Activated naive CD4-positive, alpha-beta T cell treated with anti-CD3 and anti-CD28 coated beads for 36 hours (primary cell): ENCODE data around the gene DYNLT5. TPM values are rescaled to one million over a fixed set of nuclear protein-coding genes. Genes with fewer than 3 reads are reported as not detected.

Experiments
- CTCF ChIA-PET: fragments of 350-600 bp; sonication (Branson Sonifier 250); formaldehyde crosslinking; loops from one replicate; lab custom pipeline; 2021; ENCODE audit warnings: antibody characterized with exemption; lab: Charles Lee
- DNase-seq: peaks from one replicate; pipeline ENCODE4 v3.0.0-alpha.2; 2020
- H3K27ac Mint-ChIP-seq: one replicate; pipeline ENCODE4 v1.8.0; 2021; ENCODE audit warnings: mild to moderate bottlenecking, mixed read lengths
- H3K27me3 Mint-ChIP-seq: one replicate; pipeline ENCODE4 v1.8.0; 2021; ENCODE audit warnings: low read depth, mixed read lengths
- H3K36me3 Mint-ChIP-seq: one replicate; pipeline ENCODE4 v1.8.0; 2021; ENCODE audit warnings: low read depth, mixed read lengths
- H3K4me1 Mint-ChIP-seq: one replicate; pipeline ENCODE4 v1.8.0; 2021; ENCODE audit warnings: low read depth, mixed read lengths
- H3K4me3 Mint-ChIP-seq: one replicate; pipeline ENCODE4 v1.8.0; 2021; ENCODE audit warnings: mild to moderate bottlenecking, moderate library complexity, mixed read lengths
- H3K9me3 Mint-ChIP-seq: one replicate; pipeline ENCODE4 v1.8.0; 2021; ENCODE audit warnings: mixed read lengths
- intact Hi-C: fragments of 100-400 bp; cut with micrococcal nuclease; formaldehyde crosslinking; loops from one replicate; pipeline ENCODE4 v1.15.1; 2023
- total RNA-seq, 2 experiments: library from RNA; stranded (reverse); gene quantifications; one replicate each; pipeline ENCODE4 v1.2.3, GENCODE V29; 2021

DYNLT5 gene
- total RNA-seq, 2 experiments from 2014 or later: not detected

DNA sequence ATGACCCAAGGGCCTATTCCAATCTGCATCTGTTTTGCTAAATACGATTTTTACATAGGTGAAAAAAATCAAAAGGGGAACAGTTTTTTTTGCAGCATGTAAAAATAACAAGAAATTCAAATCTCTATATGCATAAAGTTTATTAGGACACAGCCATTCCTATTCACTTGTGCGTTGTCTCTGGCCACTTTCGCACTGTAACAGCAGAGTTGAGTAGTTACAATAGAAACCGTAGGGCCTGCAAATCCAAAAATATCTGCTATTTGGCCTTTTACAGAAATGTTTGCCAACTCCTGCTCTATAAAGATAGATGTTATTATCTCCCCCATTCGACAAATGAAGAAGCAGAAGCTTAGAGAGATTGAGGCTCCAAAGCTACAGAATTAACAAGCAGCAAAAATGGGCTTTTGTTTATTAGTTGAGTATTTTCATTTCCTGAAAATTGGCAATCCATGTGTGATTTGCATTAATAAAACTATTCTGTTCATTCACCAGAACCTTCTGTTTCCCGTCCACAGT, 5.5 kb downstream of the DYNLT5 start:
- no peaks in the 10 kb centered on the region for H3K9me3 Mint-ChIP-seq
- DNase-seq: no peak
- H3K4me1 Mint-ChIP-seq: peaks cover 3% of the 10 kb centered on the region
- CTCF ChIA-PET: interaction anchor here (1.1 kb wide), 2 partner anchors 31 to 224 kb away, joined by 3 read pairs; no protein-coding TSS in a partner anchor
- no peaks in the 10 kb centered on the region for H3K36me3 Mint-ChIP-seq
- H3K4me3 Mint-ChIP-seq: no peak overlapping the region
- intact Hi-C loops: no loop called here
- H3K27ac Mint-ChIP-seq: no peak overlapping the region
- peaks cover 6% of the 10 kb centered on the region for H3K27me3 Mint-ChIP-seq

DNA sequence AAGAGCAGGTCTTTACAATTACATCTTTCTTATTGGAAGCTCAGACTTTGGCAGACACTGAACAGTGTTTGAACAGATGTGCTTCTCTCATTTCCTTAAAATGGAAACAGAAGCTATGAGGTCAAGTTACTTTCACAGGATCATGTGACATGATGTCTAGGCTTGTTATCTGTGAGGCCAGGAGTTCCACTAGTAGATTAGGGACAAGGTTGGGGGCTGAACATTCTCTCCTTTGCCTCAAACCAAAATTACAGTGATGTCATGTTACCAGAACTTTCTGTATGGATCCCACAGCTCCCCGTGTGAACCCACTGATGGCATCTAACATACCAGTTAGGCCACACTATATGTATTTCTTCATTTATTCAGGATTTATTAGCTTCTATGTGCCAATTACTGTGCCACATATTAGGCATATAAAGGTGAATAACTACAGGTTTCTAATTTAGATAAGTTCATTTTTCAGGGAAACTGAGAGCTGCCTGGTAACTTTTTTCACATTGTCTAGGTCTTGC, 6.0 kb downstream of the DYNLT5 start:
- CTCF ChIA-PET: interaction anchor here (1.1 kb wide), 2 partner anchors 32 to 223 kb away, joined by 3 read pairs; no protein-coding TSS in a partner anchor
- H3K9me3 Mint-ChIP-seq: no peaks in the 10 kb centered on the region
- no peaks in the 10 kb centered on the region for H3K4me1 Mint-ChIP-seq
- DNase-seq: no peak
- peaks cover 3% of the 10 kb centered on the region for H3K27me3 Mint-ChIP-seq
- no peaks in the 10 kb centered on the region for H3K36me3 Mint-ChIP-seq
- intact Hi-C loops: no loop called here
- H3K4me3 Mint-ChIP-seq: no peak overlapping the region
- H3K27ac Mint-ChIP-seq: no peak overlapping the region

DNA sequence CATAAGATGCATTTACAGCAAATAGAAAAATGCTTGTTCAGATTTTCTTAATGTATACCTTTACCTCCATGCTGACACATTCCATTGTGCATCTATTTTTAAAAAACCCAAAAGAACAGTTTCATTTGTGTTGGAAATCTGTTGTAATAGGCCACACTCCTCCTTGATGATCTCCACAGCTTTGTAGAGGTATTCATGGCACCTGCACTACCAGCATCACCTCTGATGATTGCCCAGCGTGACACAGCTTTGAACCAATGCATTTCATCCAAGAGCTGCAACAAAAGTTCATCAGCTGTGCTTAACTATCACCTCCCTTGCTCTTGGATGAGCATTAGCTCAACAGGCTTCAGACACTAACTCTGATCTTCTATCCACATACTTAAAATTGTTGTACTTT, 8.2 kb downstream of the DYNLT5 start:
- DNase-seq: no peak
- no peaks in the 10 kb centered on the region for H3K4me1 Mint-ChIP-seq
- CTCF ChIA-PET: interaction anchor here (0.6 to 0.9 kb wide), 2 partner anchors 294 to 312 kb away, joined by 3 to 4 read pairs; no protein-coding TSS in a partner anchor
- no peaks in the 10 kb centered on the region for H3K9me3 Mint-ChIP-seq
- no peak overlapping the region for H3K4me3 Mint-ChIP-seq
- no peaks in the 10 kb centered on the region for H3K27me3 Mint-ChIP-seq
- H3K27ac Mint-ChIP-seq: no peak overlapping the region
- no peaks in the 10 kb centered on the region for H3K36me3 Mint-ChIP-seq
- intact Hi-C loops: no loop called here

DNA sequence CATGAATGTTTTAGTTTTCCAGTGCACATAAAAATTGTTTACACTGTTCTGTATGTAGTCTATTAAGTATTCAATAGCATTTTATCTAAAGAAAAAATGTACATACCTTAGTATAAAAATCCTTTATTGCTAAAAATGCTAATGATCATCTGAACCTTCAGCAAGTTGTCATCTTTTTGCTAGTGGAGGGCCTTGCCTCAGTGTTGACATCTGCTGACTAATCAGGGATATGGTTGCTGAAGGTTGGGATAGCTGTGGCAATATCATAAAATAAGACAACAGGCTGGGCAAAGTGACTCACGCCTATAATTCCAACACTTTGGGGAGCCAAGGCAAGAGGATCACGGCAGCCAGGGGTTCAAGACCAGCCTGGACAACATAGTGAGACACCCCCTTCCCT, 9.0 kb downstream of the DYNLT5 start:
- Mint-ChIP-seq H3K36me3 (no peaks in the 10 kb centered on the region), H3K4me1 (no peaks in the 10 kb centered on the region), H3K27ac (no peak overlapping the region), H3K27me3 (no peaks in the 10 kb centered on the region), H3K9me3 (no peaks in the 10 kb centered on the region), H3K4me3 (no peak overlapping the region)
- CTCF ChIA-PET: interaction anchor here (0.9 to 2.8 kb wide), 3 partner anchors 16 to 387 kb away, joined by 3 to 21 read pairs (median 3); no protein-coding TSS in a partner anchor
- intact Hi-C loops: no loop called here
- no peak for DNase-seq

DNA sequence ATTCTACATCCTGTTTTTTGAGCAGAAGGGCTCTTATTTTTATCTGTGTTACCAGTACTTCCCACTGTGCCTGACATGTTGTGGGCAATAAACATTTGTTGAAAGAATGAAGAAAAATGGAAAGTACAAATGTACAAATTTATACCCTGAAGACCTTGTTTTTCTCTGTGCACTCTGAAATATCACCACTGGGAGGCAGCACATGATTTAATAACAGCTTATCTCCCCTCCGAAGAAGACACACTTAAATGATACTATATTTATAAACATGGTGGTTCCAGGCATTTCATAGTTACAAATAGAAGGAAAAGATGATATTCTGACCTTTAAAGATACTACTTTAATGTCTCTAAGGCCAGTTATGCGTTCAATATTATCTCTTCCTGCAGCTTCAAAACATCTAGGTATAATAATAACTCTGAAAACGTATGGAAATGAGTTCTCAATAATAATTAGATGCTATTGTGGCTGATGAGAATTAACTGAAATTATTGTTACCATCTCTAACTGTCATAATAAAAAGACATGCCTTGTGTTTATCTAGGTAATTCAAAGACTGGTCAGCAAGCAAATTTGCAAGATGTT, 12.8 kb downstream of the DYNLT5 start:
- Mint-ChIP-seq H3K4me3 (no peak overlapping the region), H3K27ac (no peak overlapping the region), H3K9me3 (no peaks in the 10 kb centered on the region), H3K27me3 (no peaks in the 10 kb centered on the region), H3K36me3 (no peaks in the 10 kb centered on the region), H3K4me1 (peaks cover 22% of the 10 kb centered on the region)
- intact Hi-C loops: loop anchor here (1.0 to 5.0 kb wide), 7 partner anchors 77 to 736 kb away; no protein-coding TSS in a partner anchor
- DNase-seq: peak; percentile 80
- CTCF ChIA-PET: interaction anchor here (0.6 to 3.8 kb wide), 16 partner anchors 11 to 991 kb away, joined by 3 to 37 read pairs (median 4); partner anchors contain the start of genes DNAI4 and MIER1

DNA sequence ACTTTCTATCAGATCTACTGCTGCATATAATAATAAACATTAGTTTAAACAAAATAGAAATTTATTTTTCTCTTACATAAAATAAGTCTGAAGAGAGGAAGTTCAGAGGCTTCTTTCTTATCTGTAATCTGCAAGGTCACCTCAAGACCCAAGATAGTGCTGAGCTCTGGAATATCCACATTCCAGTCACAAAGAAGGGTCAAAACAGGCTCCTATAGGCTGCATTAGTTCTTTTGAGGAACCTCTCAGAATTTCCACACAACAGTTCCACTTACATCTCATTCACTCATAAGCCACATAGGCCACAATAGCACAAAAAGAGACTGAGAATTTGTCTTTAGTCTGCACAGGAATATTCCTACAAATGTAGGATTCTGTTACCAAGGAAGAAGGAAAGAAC, 15.4 kb downstream of the DYNLT5 start:
- H3K27me3 Mint-ChIP-seq: no peaks in the 10 kb centered on the region
- CTCF ChIA-PET: interaction anchor here (0.6 to 3.8 kb wide), 4 partner anchors 20 to 1284 kb away, joined by 3 to 37 read pairs (median 4); no protein-coding TSS in a partner anchor
- peaks cover 35% of the 10 kb centered on the region for H3K4me1 Mint-ChIP-seq
- intact Hi-C loops: loop anchor here (5.0 kb wide), 1 partner anchor 75 kb away; no protein-coding TSS in a partner anchor
- no peak for DNase-seq
- H3K4me3 Mint-ChIP-seq: no peak overlapping the region
- no peaks in the 10 kb centered on the region for H3K36me3 Mint-ChIP-seq
- H3K27ac Mint-ChIP-seq: no peak overlapping the region
- H3K9me3 Mint-ChIP-seq: no peaks in the 10 kb centered on the region

DNA sequence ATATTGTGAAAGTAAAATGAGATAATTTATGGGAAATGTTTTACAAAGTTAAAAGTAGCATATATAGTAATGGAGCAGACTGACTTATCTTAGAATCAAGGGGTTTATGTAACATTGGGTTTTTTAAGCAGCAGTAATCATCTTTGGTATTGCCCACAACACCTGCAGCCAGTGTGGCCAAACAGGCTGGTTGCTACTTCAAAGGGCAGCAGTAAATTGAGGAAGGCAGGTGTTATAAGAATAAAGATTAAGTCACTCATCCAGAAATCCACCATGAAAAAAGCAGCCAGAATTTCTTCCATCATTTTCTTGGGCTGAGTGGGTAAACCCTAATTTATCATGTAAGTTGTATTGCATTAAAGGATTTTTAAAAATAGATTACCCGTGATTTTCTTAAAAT, 16.7 kb downstream of the DYNLT5 start:
- Mint-ChIP-seq H3K27ac (no peak overlapping the region), H3K9me3 (no peaks in the 10 kb centered on the region), H3K4me3 (no peak overlapping the region), H3K27me3 (no peaks in the 10 kb centered on the region), H3K4me1 (peaks cover 35% of the 10 kb centered on the region), H3K36me3 (no peaks in the 10 kb centered on the region)
- no peak for DNase-seq
- intact Hi-C loops: loop anchor here (5.0 kb wide), 1 partner anchor 73 kb away; no protein-coding TSS in a partner anchor
- CTCF ChIA-PET: interaction anchor here (1.2 kb wide), 1 partner anchor 10 kb away, joined by 4 read pairs; no protein-coding TSS in a partner anchor

DNA sequence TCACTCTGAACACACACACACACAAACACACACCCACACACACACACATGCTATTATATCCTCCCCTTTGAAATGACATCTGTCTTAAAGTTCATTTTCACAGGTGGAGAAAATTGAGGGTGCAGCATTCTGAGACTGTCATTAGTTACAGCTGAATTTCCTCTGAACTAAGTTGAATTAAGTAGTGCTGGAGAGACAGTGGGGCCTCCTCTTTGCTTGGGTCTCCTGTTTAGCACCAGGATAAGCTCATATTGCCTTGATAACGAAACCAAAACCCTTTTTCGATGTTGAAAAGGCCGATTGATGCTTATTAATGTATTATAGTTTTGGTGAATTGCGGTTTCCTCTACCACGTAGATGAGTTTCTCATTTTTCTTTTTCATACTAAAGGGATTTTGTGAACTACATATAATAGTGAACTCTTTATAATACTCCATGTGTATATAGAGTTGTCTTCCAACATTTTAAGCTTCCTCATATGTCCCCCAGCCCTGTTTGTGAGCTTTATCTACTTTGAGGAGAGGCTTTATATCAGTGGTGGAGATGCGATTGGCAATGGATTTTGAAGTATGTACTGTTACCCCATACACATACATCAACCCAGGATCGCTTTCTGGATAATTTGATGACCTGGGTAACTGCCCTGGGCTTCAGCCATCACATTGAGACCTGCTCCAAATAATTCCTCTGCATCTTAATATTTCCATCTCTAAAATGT, 17.4 kb downstream of the DYNLT5 start:
- CTCF ChIA-PET: interaction anchor here (0.7 to 1.2 kb wide), 4 partner anchors 10 to 379 kb away, joined by 3 to 5 read pairs (median 4); no protein-coding TSS in a partner anchor
- Mint-ChIP-seq H3K4me3 (peak overlapping the region; percentile 37), H3K27me3 (no peaks in the 10 kb centered on the region), H3K4me1 (peaks cover 35% of the 10 kb centered on the region), H3K27ac (peak overlapping the region; percentile 68), H3K9me3 (no peaks in the 10 kb centered on the region), H3K36me3 (no peaks in the 10 kb centered on the region)
- peak; percentile 29 for DNase-seq
- intact Hi-C loops: loop anchor here (1.0 to 10.0 kb wide), 7 partner anchors 19 to 965 kb away; partner anchors contain the start of genes DNAI4 and MIER1

DNA sequence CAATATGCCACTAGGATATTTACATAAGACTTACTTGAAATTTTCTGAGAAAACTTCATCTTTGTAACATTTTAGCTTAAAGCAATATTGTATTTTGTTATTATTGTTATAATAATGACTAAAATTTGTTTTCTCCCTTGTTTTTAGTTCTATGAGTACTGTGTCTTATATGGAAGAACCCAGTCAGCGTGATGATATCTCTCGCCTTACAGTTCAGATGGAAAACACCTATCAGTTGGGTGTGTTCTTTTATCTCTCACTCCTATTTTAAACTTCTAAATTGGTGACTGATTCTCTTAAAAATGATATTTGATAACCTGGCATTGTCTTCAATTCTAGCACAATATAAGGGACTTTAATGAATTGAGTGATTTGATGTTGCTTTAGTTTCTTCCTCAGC, 18.0 kb downstream of the DYNLT5 start:
- Mint-ChIP-seq H3K27ac (peak overlapping the region; percentile 68), H3K27me3 (no peaks in the 10 kb centered on the region), H3K36me3 (no peaks in the 10 kb centered on the region), H3K4me1 (peaks cover 35% of the 10 kb centered on the region), H3K4me3 (peak overlapping the region; percentile 37), H3K9me3 (no peaks in the 10 kb centered on the region)
- intact Hi-C loops: loop anchor here (1.0 to 10.0 kb wide), 6 partner anchors 18 to 965 kb away; partner anchors contain the start of genes DNAI4 and MIER1
- DNase-seq: no peak
- CTCF ChIA-PET: interaction anchor here (0.7 to 1.2 kb wide), 4 partner anchors 11 to 378 kb away, joined by 3 to 5 read pairs (median 4); no protein-coding TSS in a partner anchor

DNA sequence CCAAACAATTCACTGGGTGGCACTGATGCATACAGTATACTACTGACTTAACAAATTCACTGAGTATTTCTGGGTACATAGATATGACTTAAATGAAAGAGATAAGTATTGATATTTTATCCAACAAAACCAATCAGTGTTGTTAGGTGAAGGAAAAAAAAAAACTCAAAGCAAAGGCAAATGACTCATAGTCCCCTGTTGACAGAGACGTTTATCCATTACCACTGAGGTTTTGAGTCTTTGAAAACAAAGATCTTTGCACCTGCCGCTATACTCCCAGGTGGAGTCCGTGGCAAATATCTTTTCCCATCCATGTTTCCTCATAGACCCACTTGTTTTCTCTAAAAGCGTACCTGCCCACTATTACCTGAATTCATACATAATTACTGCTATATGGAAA, 18.4 kb downstream of the DYNLT5 start:
- no peak overlapping the region for H3K4me3 Mint-ChIP-seq
- H3K9me3 Mint-ChIP-seq: no peaks in the 10 kb centered on the region
- H3K4me1 Mint-ChIP-seq: peaks cover 35% of the 10 kb centered on the region
- no peaks in the 10 kb centered on the region for H3K36me3 Mint-ChIP-seq
- H3K27me3 Mint-ChIP-seq: no peaks in the 10 kb centered on the region
- peak overlapping the region; percentile 68 for H3K27ac Mint-ChIP-seq
- CTCF ChIA-PET: interaction anchor here (1.2 kb wide), 1 partner anchor 225 kb away, joined by 4 read pairs; no protein-coding TSS in a partner anchor
- intact Hi-C loops: loop anchor here (1.0 to 10.0 kb wide), 6 partner anchors 18 to 964 kb away; partner anchors contain the start of genes DNAI4 and MIER1
- DNase-seq: peak; percentile 11

DNA sequence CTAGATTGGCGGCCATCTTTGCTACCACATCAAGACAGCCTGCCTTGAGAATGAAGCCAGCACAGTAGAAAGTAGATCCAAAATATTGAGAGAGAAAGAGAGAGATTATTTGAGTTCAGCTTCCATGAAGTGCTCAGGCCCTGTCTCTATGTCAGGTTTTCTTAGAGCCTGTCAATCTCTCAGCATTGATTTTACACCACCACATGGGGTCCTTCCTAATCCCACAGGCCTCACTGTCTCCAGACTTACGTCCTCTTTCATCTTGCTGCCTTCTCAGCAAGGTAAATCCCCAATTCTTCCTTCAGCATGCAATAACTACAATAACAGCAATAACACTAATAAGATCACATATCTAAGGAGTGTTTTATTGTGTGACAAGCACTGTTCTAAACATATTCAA, 21.0 kb downstream of the DYNLT5 start:
- H3K9me3 Mint-ChIP-seq: no peaks in the 10 kb centered on the region
- CTCF ChIA-PET: no interaction called here
- no peak overlapping the region for H3K27ac Mint-ChIP-seq
- H3K4me1 Mint-ChIP-seq: peaks cover 31% of the 10 kb centered on the region
- intact Hi-C loops: loop anchor here (10.0 kb wide), 1 partner anchor 962 kb away; no protein-coding TSS in a partner anchor
- H3K27me3 Mint-ChIP-seq: no peaks in the 10 kb centered on the region
- no peaks in the 10 kb centered on the region for H3K36me3 Mint-ChIP-seq
- DNase-seq: no peak
- H3K4me3 Mint-ChIP-seq: no peak overlapping the region
